ENCODE measurements around the gene LRRC28.
A peak's percentile ranks its signal among the peaks of the same experiment; 100 is the strongest.

The LRRC28 gene

GRCh38 chr15:99436542-99437314 is 185.4 kb downstream of the LRRC28 start:
- Histone ChIP-seq H3K36me3 (no peaks in the 10 kb centered on the region), H3K27ac (peak overlapping the region; percentile 52 to 70), H3K9me3 (no peaks in the 10 kb centered on the region), H3K27me3 (no peaks in the 10 kb centered on the region), H3K4me1 (peaks cover 4 to 56% (median 41%) of the 10 kb centered on the region in 4 donors), H3K4me3 (no peak overlapping the region)
- no peak for TF ChIP-seq CTCF (IDR thresholded peaks at IDR 0.05)
- intact Hi-C loops (cut with DNase I; ENCODE audit: low total_unique reads), result loop anchor here (10.0 kb wide), 1 partner anchor 128 kb away; the partner anchor contains the start of gene MEF2A
- peak; percentile 15 to 66 for DNase-seq

GRCh38 chr15:99437315-99438223 is 186.3 kb downstream of the LRRC28 start:
- H3K9me3 ChIP-seq, result no peaks in the 10 kb centered on the region
- no peak overlapping the region for H3K4me3 ChIP-seq
- H3K36me3 ChIP-seq, result no peaks in the 10 kb centered on the region
- no peaks in the 10 kb centered on the region for H3K27me3 ChIP-seq
- peaks cover 4 to 65% (median 47%) of the 10 kb centered on the region in 4 donors for H3K4me1 ChIP-seq
- H3K27ac ChIP-seq, result peak overlapping the region; percentile 52 to 70
- TF ChIP-seq CTCF (IDR thresholded peaks at IDR 0.05), result peak in 1 of 2 experiments; percentile 10
- peak; percentile 28 to 66 for DNase-seq
- intact Hi-C loops (cut with DNase I; ENCODE audit: low total_unique reads), result loop anchor here (10.0 kb wide), 1 partner anchor 127 kb away; the partner anchor contains the start of gene MEF2A

GRCh38 chr15:99438224-99438585 is 186.9 kb downstream of the LRRC28 start:
- H3K4me1 ChIP-seq, result peaks cover 4 to 71% (median 52%) of the 10 kb centered on the region in 4 donors
- H3K27ac ChIP-seq, result peak overlapping the region; percentile 52 to 70
- no peak for DNase-seq
- H3K36me3 ChIP-seq, result no peaks in the 10 kb centered on the region
- H3K9me3 ChIP-seq, result no peaks in the 10 kb centered on the region
- TF ChIP-seq CTCF (IDR thresholded peaks at IDR 0.05), result no peak
- intact Hi-C loops (cut with DNase I; ENCODE audit: low total_unique reads), result loop anchor here (10.0 kb wide), 1 partner anchor 127 kb away; the partner anchor contains the start of gene MEF2A
- no peaks in the 10 kb centered on the region for H3K27me3 ChIP-seq
- no peak overlapping the region for H3K4me3 ChIP-seq

GRCh38 chr15:99438691-99439523 is 187.6 kb downstream of the LRRC28 start:
- peaks cover 4 to 78% (median 57%) of the 10 kb centered on the region in 4 donors for H3K4me1 ChIP-seq
- no peaks in the 10 kb centered on the region for H3K9me3 ChIP-seq
- no peak overlapping the region for H3K4me3 ChIP-seq
- peak; percentile 17 to 52 for DNase-seq
- intact Hi-C loops (cut with DNase I; ENCODE audit: low total_unique reads), result loop anchor here (10.0 kb wide), 1 partner anchor 126 kb away; the partner anchor contains the start of gene MEF2A
- no peak for TF ChIP-seq CTCF (IDR thresholded peaks at IDR 0.05)
- no peaks in the 10 kb centered on the region for H3K27me3 ChIP-seq
- no peaks in the 10 kb centered on the region for H3K36me3 ChIP-seq
- peak overlapping the region; percentile 52 to 70 for H3K27ac ChIP-seq

GRCh38 chr15:99439524-99439835 is 188.2 kb downstream of the LRRC28 start:
- Histone ChIP-seq H3K9me3 (no peaks in the 10 kb centered on the region), H3K27me3 (no peaks in the 10 kb centered on the region), H3K4me1 (peaks cover 4 to 82% (median 60%) of the 10 kb centered on the region in 4 donors), H3K36me3 (no peaks in the 10 kb centered on the region), H3K4me3 (no peak overlapping the region), H3K27ac (peak overlapping the region; percentile 52 to 70)
- peak; percentile 12 to 42 for DNase-seq
- no peak for TF ChIP-seq CTCF (IDR thresholded peaks at IDR 0.05)
- intact Hi-C loops (cut with DNase I; ENCODE audit: low total_unique reads), result loop anchor here (10.0 kb wide), 1 partner anchor 125 kb away; the partner anchor contains the start of gene MEF2A

Data from tibial artery (tissue), 4 donors.